Effector CD8-positive, alpha-beta T cell (primary cell): ENCODE measurements around the gene PRM2.

ENCODE experiments used
- DNase-seq: peaks from one replicate; lab custom pipeline; 2025; lab: John Stamatoyannopoulos, UW

The PRM2 gene

GRCh38 chr16:11260596-11260966, 15.7 kb downstream of the PRM2 start:
- DNase-seq: no peak

DNA sequence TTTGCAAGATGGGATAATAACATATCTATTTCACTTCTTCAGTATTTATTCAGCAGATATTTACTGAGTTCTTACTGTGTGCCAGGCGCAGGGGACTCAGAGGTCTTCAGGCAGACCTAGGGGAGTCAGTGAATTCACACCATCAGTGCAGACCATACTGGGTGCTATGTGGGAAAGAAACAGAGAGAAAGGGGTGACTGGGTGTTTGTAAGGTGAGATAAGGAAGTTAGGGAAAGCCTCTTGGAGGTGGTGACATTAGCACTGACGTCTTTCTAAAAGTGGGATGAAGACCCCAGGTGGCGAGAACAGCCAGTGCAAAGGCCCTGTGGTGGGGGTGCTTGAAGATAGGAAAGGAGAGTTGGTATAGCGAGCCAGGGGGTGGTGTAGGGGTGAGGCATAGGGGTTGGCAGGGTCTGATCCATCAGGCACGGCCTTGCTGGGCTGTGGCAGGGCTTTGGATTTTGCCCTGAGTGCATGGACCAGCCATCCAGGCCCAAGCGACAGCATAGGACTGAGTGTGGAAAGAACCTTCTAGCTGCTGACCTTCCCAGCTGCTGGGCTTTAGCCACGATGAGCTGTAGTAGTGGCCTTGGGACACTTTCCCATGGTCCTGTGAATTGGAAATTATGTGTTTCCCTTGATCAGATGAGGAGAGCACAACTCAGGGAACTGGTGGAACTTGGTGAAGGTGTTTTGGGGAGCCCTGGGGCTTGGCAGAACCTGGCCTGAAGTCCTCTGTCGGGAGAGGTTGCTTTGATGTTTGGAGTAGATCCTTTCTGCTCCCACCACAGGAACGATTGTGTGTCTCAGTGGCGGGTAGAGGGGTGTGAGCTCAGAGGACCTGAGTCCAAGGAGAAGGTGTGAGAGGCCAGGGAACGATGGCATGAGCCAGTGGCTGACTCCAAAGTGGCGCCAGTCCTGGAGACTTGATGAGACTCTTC, 16.4 kb downstream of the PRM2 start:
- DNase-seq: no peak

GRCh38 chr16:11258553-11259492, 17.5 kb downstream of the PRM2 start:
- no peak for DNase-seq

DNA sequence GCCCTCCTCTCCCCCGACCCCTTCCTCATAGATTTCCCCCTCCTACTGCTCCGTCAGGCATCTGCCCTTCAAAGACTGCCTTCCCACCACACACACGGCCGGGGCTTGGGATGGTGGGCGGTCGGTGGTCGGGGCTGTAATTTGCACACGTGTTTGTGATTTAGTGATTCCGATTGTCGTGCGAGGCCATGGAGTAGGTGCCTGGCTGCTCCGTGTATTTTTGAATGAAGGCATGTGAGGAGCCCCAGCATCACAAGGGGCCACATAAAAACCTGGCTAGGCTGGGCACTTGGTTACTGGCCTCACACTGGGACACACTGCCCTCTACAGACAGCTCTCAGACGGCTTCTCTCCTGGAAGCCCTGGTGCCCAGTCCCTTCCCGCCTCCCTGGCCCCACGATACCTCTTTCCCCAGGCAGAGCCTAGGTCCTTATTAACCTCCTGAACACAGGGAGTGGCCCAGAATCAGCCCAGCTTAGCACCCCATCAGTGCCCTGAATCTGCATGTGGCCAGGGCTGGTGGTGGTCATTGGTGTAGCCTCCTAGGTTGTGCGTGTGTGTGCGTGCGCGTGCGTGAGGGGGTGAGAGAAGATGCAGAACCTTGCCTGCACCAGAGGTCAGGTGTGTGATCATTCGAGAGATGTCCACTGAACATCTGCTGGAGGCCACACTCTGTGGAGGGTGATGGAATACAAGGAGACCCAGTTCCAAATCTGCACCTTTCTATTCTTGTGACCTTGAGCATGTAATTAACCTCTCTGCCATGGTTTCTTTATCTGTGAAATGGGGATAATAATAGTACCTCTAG, 18.9 kb downstream of the PRM2 start:
- DNase-seq: peak; percentile 17

GRCh38 chr16:11256661-11257130, 19.6 kb downstream of the PRM2 start:
- DNase-seq: no peak

DNA sequence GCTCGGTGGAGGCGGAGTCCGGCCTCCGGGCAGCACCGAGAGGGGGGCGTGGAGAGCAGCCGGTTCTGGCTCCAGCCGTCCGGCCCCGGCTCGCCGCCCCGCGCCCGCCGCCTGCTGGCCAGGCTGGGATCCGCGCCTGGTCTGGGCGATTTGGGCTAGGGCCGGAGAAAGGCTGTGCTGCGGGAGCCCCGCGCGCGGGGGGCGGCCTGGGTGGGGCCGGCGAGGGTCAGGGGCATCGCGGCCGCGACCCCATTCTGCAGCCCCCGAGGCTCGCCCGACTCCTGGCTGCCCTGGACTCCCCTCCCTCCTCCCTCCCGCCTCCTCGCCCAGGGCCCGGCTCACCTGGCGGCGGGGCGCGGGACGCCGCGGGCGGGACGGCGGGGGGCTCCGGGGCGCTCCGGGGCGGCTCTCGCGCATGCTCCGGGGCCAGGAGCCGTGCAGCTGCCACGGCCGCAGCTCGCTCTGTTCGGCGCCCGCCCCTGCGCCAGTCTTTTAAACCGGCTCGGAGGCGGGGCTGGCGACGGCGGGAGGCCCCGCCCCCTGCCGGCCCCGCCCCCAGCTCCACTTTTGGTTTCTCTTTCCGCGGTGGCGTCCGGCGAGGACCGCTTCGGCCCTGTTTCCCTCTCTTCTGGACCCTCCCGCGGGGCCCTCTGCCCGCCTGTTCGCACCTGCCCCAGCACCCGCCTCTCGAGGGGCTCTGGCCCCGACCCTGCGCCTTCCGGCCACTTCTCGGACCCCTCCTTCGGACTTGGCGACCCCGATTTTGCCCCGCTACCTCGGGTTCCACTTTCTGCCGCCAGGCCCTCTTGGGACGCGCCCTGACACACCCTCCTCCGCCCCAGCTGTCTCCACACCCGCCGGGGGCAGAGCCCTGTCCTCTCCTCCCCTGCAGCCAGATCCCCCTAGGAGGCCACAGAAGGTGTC, 20.3 kb downstream of the PRM2 start, which contains the start of gene SOCS1:
Gene SOCS1 (minus strand): TSS at position 468 of the 924 bp plus-strand sequence. CDS start 726 bp downstream, outside the sequence.
- DNase-seq: peak; percentile 83

DNA sequence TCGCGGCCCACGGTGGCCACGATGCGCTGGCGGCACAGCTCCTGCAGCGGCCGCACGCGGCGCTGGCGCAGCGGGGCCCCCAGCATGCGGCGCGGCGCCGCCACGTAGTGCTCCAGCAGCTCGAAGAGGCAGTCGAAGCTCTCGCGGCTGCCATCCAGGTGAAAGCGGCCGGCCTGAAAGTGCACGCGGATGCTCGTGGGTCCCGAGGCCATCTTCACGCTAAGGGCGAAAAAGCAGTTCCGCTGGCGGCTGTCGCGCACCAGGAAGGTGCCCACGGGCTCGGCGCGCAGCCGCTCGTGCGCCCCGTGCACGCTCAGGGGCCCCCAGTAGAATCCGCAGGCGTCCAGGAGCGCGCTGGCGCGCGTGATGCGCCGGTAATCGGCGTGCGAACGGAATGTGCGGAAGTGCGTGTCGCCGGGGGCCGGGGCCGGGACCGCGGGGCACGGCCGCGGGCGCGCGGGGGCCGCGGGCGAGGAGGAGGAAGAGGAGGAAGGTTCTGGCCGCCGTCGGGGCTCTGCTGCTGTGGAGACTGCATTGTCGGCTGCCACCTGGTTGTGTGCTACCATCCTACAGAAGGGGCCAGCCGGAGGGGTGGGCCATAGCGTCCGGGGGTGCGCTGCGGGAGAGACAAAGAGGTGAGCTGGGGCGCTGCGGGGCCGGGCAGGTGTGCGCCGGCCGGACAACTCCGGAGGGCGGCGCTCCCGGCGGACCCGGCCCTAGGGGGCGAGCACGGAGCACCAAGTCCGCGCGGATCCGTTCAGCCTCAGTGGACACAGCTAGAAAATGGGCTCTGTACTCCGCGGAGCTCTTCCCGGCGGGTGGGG, 21.2 kb downstream of the PRM2 start:
- DNase-seq: peak; percentile 43

DNA sequence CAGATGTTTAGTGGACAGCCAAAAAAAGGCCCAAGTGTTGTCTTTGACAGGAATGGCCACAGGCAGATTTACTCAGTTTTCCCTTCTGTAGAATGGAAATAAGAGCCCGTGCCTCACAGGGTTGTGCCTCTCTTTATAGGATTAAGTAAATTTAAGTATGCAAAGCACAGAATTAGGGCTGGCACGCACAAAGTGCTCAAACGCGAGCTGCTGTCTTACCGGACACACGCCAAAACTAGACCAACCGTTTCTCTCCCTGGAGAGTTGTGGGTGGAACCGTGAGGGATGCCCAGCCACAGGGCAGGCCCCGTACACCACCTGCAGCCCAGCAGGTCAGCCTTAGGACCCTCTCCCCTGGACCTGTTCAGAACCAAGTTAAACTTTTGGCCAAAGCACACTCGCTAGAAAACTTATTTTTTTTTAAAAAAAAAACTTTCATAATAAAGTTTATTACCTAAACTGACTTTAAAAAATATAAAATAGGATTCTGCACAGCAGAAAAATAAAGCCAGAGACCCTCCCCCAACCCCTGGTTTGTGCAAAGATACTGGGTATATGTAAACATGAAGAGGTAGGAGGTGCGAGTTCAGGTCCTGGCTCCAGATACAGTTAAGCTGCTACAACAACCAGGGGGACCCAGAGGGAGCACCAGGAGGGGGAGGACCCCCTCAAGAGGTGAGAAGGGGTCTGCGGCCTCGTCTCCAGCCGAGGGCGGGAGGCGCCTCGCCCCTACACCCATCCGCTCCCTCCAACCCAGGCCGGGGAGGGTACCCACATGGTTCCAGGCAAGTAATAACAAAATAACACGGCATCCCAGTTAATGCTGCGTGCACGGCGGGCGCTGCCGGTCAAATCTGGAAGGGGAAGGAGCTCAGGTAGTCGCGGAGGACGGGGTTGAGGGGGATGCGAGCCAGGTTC, 22.0 kb downstream of the PRM2 start:
- no peak for DNase-seq

GRCh38 chr16:11253009-11253994, 23.0 kb downstream of the PRM2 start:
- DNase-seq: peak; percentile 11

- DNase-seq: no peak
These were observed 23.8 kb downstream of the PRM2 start for GRCh38 chr16:11252482-11252931.

- DNase-seq: peak; percentile 26
These were observed 24.5 kb downstream of the PRM2 start for GRCh38 chr16:11251525-11252481.

- no peak for DNase-seq
These were observed 25.3 kb downstream of the PRM2 start for GRCh38 chr16:11250786-11251524.

DNA sequence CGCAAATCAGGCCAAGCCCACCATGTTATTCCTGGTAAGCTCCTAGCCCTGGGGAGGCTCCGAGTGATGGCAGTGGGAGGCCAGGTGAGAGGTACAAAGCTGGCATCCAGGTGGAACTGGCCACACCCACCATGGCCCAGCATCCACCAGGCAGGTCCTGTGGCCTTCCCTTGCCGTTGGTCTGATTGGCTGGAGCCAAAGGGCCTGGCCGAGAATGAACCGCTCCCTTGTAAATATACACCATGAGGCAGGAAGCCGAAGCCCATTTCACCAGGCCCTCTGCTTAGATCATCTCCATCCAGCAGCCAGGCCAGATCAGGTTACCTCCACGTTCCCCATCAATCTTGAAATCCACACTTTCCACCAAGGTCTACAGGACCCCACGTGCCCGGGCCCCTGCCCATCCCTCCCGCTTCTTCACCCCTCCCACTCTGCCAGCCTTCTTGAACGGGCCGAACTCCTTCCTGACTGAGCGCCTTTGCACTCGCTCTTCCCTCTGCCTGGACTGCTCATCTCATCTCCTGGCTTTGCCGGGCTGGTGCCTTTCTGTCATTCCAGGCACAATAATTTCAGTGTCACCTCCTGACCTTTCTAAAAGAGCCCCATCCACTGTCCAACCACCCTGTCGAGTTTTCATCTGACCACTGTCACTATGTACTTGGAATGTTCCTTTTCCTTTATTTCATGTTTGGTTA, 26.0 kb downstream of the PRM2 start:
- DNase-seq: no peak

GRCh38 chr16:11249233-11250061, 26.8 kb downstream of the PRM2 start:
- no peak for DNase-seq
